Measurements from ENCODE around the gene SKIC2.

DNA sequence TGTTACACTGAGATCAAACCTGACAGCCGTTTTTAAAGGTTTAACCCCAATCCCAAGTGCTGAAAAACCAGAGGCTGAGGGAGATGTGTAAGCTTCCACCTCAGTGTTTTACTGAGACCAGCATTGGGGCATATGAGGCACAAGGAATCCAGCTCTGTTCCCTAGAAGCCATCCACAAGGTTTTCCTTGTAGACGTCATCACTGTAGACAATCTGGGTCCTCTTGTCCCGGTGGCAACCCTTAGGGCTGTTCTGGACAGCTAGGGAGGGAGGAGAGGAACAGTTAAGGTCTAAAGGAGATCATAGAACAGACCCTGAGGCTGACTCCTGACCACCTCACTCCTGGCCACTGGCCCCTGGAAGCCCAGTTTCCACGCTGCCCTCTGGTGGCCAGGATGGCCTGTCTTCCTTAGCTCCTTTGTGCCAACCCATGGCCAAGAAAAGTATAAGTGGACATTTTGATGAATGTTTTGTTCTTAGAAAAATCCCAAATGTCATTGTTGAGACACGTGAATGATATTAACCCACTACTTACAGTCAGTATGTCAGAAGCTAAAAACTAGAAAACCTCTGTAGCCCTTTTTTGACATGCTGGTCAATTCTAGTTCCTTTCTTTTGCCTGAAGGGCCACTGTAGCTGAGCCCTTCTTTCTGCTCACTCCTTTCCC, 6.7 kb upstream of the SKIC2 start:
- TF ChIP-seq POLR2A (IDR thresholded peaks at IDR 0.05) (no peak), CTCF (IDR thresholded peaks at IDR 0.05) (peak; percentile 30 to 65 (median 62))

Data from sigmoid colon (tissue), 3 donors.